ENCODE measurements around the gene ZNF581.

Gene ZNF581

GRCh38 chr19:55687281-55688201 is 44.1 kb downstream of the ZNF581 start:
- DNase-seq (ENCODE audit: low spot score in 2 of 2) (no peak), ATAC-seq (ENCODE audit: low read depth) (no peak)
- H3K4me3 Mint-ChIP-seq, result no peak overlapping the region
- no peaks in the 10 kb centered on the region for H3K27me3 Mint-ChIP-seq
- H3K4me1 Mint-ChIP-seq, result peaks cover 26% of the 10 kb centered on the region
- H3K27ac Mint-ChIP-seq, result peak overlapping the region; percentile 47
- H3K9me3 Mint-ChIP-seq, result no peaks in the 10 kb centered on the region
- peaks cover 28% of the 10 kb centered on the region for H3K36me3 Mint-ChIP-seq

GRCh38 chr19:55688422-55689218 is 45.2 kb downstream of the ZNF581 start:
- no peaks in the 10 kb centered on the region for H3K9me3 Mint-ChIP-seq
- ATAC-seq (ENCODE audit: low read depth) (peak; percentile 85), DNase-seq (ENCODE audit: low spot score in 2 of 2) (no peak)
- H3K27me3 Mint-ChIP-seq, result no peaks in the 10 kb centered on the region
- H3K4me3 Mint-ChIP-seq, result peak overlapping the region; percentile 60
- peak overlapping the region; percentile 95 for H3K27ac Mint-ChIP-seq
- H3K36me3 Mint-ChIP-seq, result peaks cover 28% of the 10 kb centered on the region
- H3K4me1 Mint-ChIP-seq, result peaks cover 24% of the 10 kb centered on the region

- H3K4me3 Mint-ChIP-seq, result no peak overlapping the region
- peaks cover 31% of the 10 kb centered on the region for H3K36me3 Mint-ChIP-seq
Measured at GRCh38 chr19:55689411-55690108, 46.1 kb downstream of the ZNF581 start.

GRCh38 chr19:55690109-55690768 is 46.8 kb downstream of the ZNF581 start:
- DNase-seq (ENCODE audit: low spot score in 2 of 2), result no peak
- Mint-ChIP-seq H3K27ac (no peak overlapping the region), H3K4me1 (peaks cover 22% of the 10 kb centered on the region), H3K27me3 (no peaks in the 10 kb centered on the region), H3K36me3 (peaks cover 35% of the 10 kb centered on the region), H3K9me3 (no peaks in the 10 kb centered on the region), H3K4me3 (no peak overlapping the region)
- ATAC-seq (ENCODE audit: low read depth), result no peak

More at GRCh38 chr19:55689411-55690108, 46.1 kb downstream of the ZNF581 start:
- peak overlapping the region; percentile 95 for H3K27ac Mint-ChIP-seq
- H3K27me3 Mint-ChIP-seq, result no peaks in the 10 kb centered on the region
- H3K9me3 Mint-ChIP-seq, result no peaks in the 10 kb centered on the region
- no peak for DNase-seq (ENCODE audit: low spot score in 2 of 2)
- ATAC-seq (ENCODE audit: low read depth), result no peak
- peaks cover 23% of the 10 kb centered on the region for H3K4me1 Mint-ChIP-seq

GRCh38 chr19:55690769-55691545 is 47.5 kb downstream of the ZNF581 start:
- DNase-seq (ENCODE audit: low spot score in 2 of 2) (no peak), ATAC-seq (ENCODE audit: low read depth) (no peak)
- Mint-ChIP-seq H3K27ac (no peak overlapping the region), H3K4me3 (no peak overlapping the region), H3K27me3 (no peaks in the 10 kb centered on the region), H3K4me1 (peaks cover 18% of the 10 kb centered on the region), H3K36me3 (peaks cover 35% of the 10 kb centered on the region), H3K9me3 (no peaks in the 10 kb centered on the region)

DNA sequence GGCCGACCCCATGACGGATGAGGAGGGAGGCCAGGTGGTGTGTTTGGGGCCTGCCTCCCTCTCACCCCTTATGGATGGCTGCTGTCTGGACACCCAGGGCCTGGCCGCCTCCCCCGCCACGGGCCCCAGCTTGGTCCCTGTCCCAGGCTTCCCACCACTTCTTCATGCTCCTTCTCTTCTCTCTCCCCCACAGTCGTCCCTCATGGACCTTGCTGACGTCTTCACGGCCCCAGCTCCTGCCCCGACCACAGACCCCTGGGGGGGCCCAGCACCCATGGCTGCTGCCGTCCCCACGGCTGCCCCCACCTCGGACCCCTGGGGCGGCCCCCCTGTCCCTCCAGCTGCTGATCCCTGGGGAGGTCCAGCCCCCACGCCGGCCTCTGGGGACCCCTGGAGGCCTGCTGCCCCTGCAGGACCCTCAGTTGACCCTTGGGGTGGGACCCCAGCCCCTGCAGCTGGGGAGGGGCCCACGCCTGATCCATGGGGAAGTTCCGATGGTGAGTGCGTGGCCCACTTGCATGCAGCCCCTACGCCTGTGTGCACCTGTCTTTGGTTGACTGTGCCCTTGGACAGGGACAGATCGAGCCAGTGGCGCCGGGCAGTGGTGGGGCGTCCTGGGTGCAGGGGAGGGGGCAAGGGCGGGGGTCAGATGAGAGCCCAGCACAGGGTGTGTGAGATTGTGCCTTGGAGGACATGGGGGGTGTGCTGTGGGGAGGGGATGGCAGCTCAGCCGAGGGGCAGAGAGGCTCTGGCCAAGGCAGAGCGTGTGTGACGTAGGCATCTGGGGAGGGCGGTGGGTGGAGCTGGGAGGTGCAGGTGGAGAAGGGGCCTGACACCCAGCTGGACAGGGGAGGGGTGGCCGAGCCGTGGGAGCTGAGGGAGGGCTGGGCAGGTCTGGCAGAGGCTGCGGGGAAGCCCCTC is 48.4 kb downstream of the ZNF581 start:
- Mint-ChIP-seq H3K4me1 (peaks cover 12% of the 10 kb centered on the region), H3K9me3 (no peaks in the 10 kb centered on the region), H3K4me3 (no peak overlapping the region), H3K27me3 (no peaks in the 10 kb centered on the region), H3K36me3 (peaks cover 33% of the 10 kb centered on the region), H3K27ac (no peak overlapping the region)
- DNase-seq (ENCODE audit: low spot score in 2 of 2), result no peak
- ATAC-seq (ENCODE audit: low read depth), result no peak

- H3K9me3 Mint-ChIP-seq, result no peaks in the 10 kb centered on the region
- H3K27ac Mint-ChIP-seq, result no peak overlapping the region
- peaks cover 35% of the 10 kb centered on the region for H3K36me3 Mint-ChIP-seq
- H3K4me1 Mint-ChIP-seq, result peaks cover 12% of the 10 kb centered on the region
- no peaks in the 10 kb centered on the region for H3K27me3 Mint-ChIP-seq
- no peak for DNase-seq (ENCODE audit: low spot score in 2 of 2)
- no peak for ATAC-seq (ENCODE audit: low read depth)
- no peak overlapping the region for H3K4me3 Mint-ChIP-seq
Measured at GRCh38 chr19:55692681-55693081, 49.2 kb downstream of the ZNF581 start.

DNA sequence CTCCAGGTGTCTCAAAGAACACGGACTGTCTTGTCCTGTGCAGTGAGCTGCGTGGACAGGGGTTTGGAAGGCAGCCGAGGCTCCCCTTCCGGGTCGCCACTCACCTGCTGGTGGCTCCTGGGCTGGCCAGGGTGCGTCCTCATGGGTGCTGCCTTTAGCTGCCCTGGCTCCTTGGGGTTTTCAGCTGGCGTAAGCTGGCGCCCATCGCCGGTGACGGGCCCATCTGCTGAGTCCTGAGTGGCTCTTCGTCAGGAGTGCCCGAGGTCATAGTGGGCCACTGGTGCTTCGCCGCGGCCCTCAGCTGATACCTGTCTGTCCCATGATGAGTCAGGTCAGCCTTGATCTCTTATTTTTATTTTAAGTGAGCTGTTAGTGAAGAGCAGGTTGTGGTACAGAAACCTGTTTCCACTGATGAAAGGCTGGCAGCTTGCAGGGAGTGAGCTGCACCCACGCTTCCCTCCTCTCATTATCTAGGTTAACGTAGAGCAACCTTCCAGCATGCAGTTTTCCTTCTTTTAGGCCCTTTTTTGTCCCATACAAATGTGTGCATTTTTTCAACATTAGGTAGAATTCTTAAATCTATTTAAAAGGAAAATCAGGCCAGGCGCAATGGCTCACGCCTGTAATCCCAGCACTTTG is 50.0 kb downstream of the ZNF581 start:
- Mint-ChIP-seq H3K4me3 (no peak overlapping the region), H3K27ac (no peak overlapping the region), H3K4me1 (peaks cover 6% of the 10 kb centered on the region), H3K27me3 (no peaks in the 10 kb centered on the region), H3K9me3 (no peaks in the 10 kb centered on the region), H3K36me3 (peaks cover 37% of the 10 kb centered on the region)
- DNase-seq (ENCODE audit: low spot score in 2 of 2) (no peak), ATAC-seq (ENCODE audit: low read depth) (no peak)

GRCh38 chr19:55694241-55694655 is 50.8 kb downstream of the ZNF581 start:
- no peak for ATAC-seq (ENCODE audit: low read depth)
- no peak for DNase-seq (ENCODE audit: low spot score in 2 of 2)
- Mint-ChIP-seq H3K4me1 (no peaks in the 10 kb centered on the region), H3K27ac (no peak overlapping the region), H3K27me3 (no peaks in the 10 kb centered on the region), H3K4me3 (no peak overlapping the region), H3K36me3 (peaks cover 33% of the 10 kb centered on the region), H3K9me3 (no peaks in the 10 kb centered on the region)

DNA sequence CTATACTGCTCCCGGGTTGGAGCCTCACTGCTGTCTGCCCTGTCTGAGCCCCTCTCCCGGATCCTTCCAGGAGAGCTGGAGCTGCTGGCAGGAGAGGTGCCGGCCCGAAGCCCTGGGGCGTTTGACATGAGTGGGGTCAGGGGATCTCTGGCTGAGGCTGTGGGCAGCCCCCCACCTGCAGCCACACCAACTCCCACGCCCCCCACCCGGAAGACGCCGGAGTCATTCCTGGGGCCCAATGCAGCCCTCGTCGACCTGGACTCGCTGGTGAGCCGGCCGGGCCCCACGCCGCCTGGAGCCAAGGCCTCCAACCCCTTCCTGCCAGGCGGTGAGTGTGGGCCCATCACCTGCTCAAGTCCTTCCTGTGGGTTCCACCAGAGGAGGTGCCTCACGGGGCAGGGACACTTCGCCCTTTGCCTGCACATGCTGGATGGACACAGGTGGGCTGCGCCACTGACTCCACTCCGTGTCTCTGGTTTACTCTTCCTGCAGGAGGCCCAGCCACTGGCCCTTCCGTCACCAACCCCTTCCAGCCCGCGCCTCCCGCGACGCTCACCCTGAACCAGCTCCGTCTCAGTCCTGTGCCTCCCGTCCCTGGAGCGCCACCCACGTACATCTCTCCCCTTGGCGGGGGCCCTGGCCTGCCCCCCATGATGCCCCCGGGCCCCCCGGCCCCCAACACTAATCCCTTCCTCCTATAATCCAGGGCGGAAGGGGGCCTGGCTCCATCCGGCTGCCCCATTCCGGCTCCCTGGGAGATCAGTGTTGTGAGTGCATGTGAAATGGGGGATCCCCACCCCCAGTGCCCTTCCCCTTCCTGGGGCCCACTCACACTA is 51.4 kb downstream of the ZNF581 start:
- Mint-ChIP-seq H3K9me3 (no peaks in the 10 kb centered on the region), H3K36me3 (peaks cover 28% of the 10 kb centered on the region), H3K27ac (no peak overlapping the region), H3K27me3 (no peaks in the 10 kb centered on the region), H3K4me1 (no peaks in the 10 kb centered on the region), H3K4me3 (no peak overlapping the region)
- no peak for ATAC-seq (ENCODE audit: low read depth)
- no peak for DNase-seq (ENCODE audit: low spot score in 2 of 2)

Data from memory B cell (primary cell).